HepG2 (cell line): Measurements from ENCODE around the gene ZNF771. TPM values are rescaled to one million over a fixed set of nuclear protein-coding genes. Genes with fewer than 3 reads are reported as not detected.

ENCODE experiments used
- BRCA1 ChIP-seq: sonication (generic); formaldehyde crosslinking; IDR thresholded peaks from 2 replicates; pipeline ENCODE4 v1.4.0; 2020; ENCODE audit warnings: missing genetic modification reagents
- CCAR2 ChIP-seq: fragments of 200-400 bp; formaldehyde crosslinking; optimal IDR thresholded peaks from 2 replicates; pipeline ENCODE3; 2018; ENCODE audit warnings: low read depth, mild to moderate bottlenecking, low read length, moderate library complexity
- CEBPG ChIP-seq: IDR thresholded peaks from 2 replicates; pipeline ENCODE4 v1.6.1; 2016
- DNMT1 ChIP-seq: sonication (generic); formaldehyde crosslinking; IDR thresholded peaks from 2 replicates; pipeline ENCODE4 v1.5.1; 2020; ENCODE audit warnings: mild to moderate bottlenecking, missing genetic modification reagents
- FOXK2 ChIP-seq: fragments of 450-650 bp; IDR thresholded peaks from 2 replicates; pipeline ENCODE4 v1.6.1; 2016
- GATA4 ChIP-seq: sonication (generic); IDR thresholded peaks from 2 replicates; pipeline ENCODE4 v1.6.1; 2016; ENCODE audit warnings: antibody characterized with exemption, low read depth, borderline replicate concordance
- PBX3 ChIP-seq: sonication (generic); formaldehyde crosslinking; IDR thresholded peaks from 2 replicates; pipeline ENCODE4 v1.8.1; 2023; ENCODE audit warnings: missing genetic modification reagents, inconsistent platforms, borderline replicate concordance
- RBM39 ChIP-seq: fragments of 200-400 bp; formaldehyde crosslinking; IDR thresholded peaks from one replicate; pipeline ENCODE4 v1.6.1; 2018; ENCODE audit warnings: antibody characterized with exemption, mild to moderate bottlenecking, low read depth, low read length; ENCODE audit not compliant: poor library complexity, severe bottlenecking
- SETDB1 ChIP-seq: sonication (generic); formaldehyde crosslinking; IDR thresholded peaks from 2 replicates; pipeline ENCODE4 v1.5.1; 2020; ENCODE audit warnings: missing genetic modification reagents, mild to moderate bottlenecking, borderline replicate concordance
- SIN3B ChIP-seq: fragments of 150-350 bp; IDR thresholded peaks from 2 replicates; pipeline ENCODE4 v1.6.1; 2014; ENCODE audit warnings: low read length
- SRSF9 ChIP-seq: fragments of 200-400 bp; formaldehyde crosslinking; IDR thresholded peaks from 2 replicates; pipeline ENCODE4 v1.6.1; 2018; ENCODE audit warnings: borderline replicate concordance, mild to moderate bottlenecking, low read depth, low read length; ENCODE audit not compliant: insufficient read depth, poor library complexity, severe bottlenecking
- YY1 ChIP-seq: IDR thresholded peaks from 2 replicates; pipeline ENCODE4 v1.6.1; 2011; ENCODE audit warnings: low read length, low read depth, moderate library complexity, mild to moderate bottlenecking; ENCODE audit not compliant: insufficient read depth, insufficient replicate concordance
- ZFP62 ChIP-seq: sonication (generic); formaldehyde crosslinking; IDR thresholded peaks from 2 replicates; pipeline ENCODE4 v1.4.0; 2020; ENCODE audit warnings: missing genetic modification reagents
- ZGPAT ChIP-seq: IDR thresholded peaks from 2 replicates; pipeline ENCODE4 v1.6.1; 2016; ENCODE audit warnings: mild to moderate bottlenecking
- ZNF101 ChIP-seq: sonication (generic); formaldehyde crosslinking; IDR thresholded peaks from 2 replicates; pipeline ENCODE4 v1.4.0; 2020; ENCODE audit warnings: mild to moderate bottlenecking, low read depth, missing genetic modification reagents, borderline replicate concordance
- ZNF33A ChIP-seq: sonication (generic); formaldehyde crosslinking; IDR thresholded peaks from 2 replicates; pipeline ENCODE4 v1.5.1; 2020; ENCODE audit warnings: missing genetic modification reagents, mild to moderate bottlenecking, moderate library complexity, borderline replicate concordance
- ZNF512 ChIP-seq: sonication (generic); formaldehyde crosslinking; IDR thresholded peaks from 2 replicates; pipeline ENCODE4 v1.4.0; 2020; ENCODE audit warnings: mild to moderate bottlenecking, missing genetic modification reagents
- ZNF570 ChIP-seq: sonication (generic); formaldehyde crosslinking; IDR thresholded peaks from 2 replicates; pipeline ENCODE4 v1.4.0; 2020; ENCODE audit warnings: mild to moderate bottlenecking, missing genetic modification reagents, borderline replicate concordance
- ZNF660 ChIP-seq: sonication (generic); formaldehyde crosslinking; IDR thresholded peaks from 2 replicates; pipeline ENCODE4 v1.5.1; 2020; ENCODE audit warnings: mild to moderate bottlenecking, low read depth, missing genetic modification reagents, borderline replicate concordance
- ZSCAN29 ChIP-seq: sonication (generic); formaldehyde crosslinking; conservative IDR thresholded peaks from 2 replicates; pipeline ENCODE4 v1.4.0; 2020; ENCODE audit warnings: mild to moderate bottlenecking, missing genetic modification reagents
- ZSCAN31 ChIP-seq: sonication (generic); formaldehyde crosslinking; IDR thresholded peaks from 2 replicates; pipeline ENCODE4 v1.5.0; 2020; ENCODE audit warnings: low read depth, mild to moderate bottlenecking, missing genetic modification reagents
- polyA plus RNA-seq, 8 experiments: library from polyadenylated mRNA; depleted of rRNA in 3 of 8; stranded (reverse) in 7 of 8; unstranded in 1 of 8; fragments of >200 nt; fragmentation: Illumina TruSeq in 4 of 8; extraction: Trizol in 4 of 8; gene quantifications; 2 replicates each; pipeline versions ENCODE4 v1.2.1 to v1.2.3, GENCODE V29; 2011 to 2016; ENCODE audit warnings: low read depth in 4 of 8, missing spikeins in 1 of 8, mixed read lengths in 1 of 8; ENCODE audit not compliant: insufficient read depth in 1 of 8
- total RNA-seq, 5 experiments: library from RNA; depleted of rRNA; stranded (reverse); fragments of >200 nt; fragmentation: Illumina TruSeq; extraction: Trizol; gene quantifications; 2 replicates each; pipeline ENCODE4 v1.2.3, GENCODE V29; 2016; ENCODE audit warnings: low read depth in 1 of 5
- TF ChIP-seq, protein P1 (sequence below): sonication (generic); formaldehyde crosslinking; IDR thresholded peaks from 2 replicates; pipeline ENCODE4 v1.4.0; 2020; ENCODE audit warnings: missing genetic modification reagents
- TF ChIP-seq, protein P2 (sequence below): sonication (generic); formaldehyde crosslinking; IDR thresholded peaks from 2 replicates; pipeline ENCODE4 v1.5.0; 2020; ENCODE audit warnings: mild to moderate bottlenecking, missing genetic modification reagents, moderate library complexity

ZNF771 gene
- total and polyA plus RNA-seq, 2 of the 13 experiments (the other 11 are each of a cell fraction or from before 2014, with no cell fraction given): 5.0 to 11.8 TPM

GRCh38 chr16:30430428-30430970, 23.1 kb downstream of the ZNF771 start (continued):
- TF ChIP-seq ZGPAT (CRISPR knock-in tag): peak; percentile 54
- peak; percentile 60; the same call in 1 of the 2 replicates for TF ChIP-seq ZNF660 (CRISPR knock-in tag)
- peak; percentile 93; the same call in 1 of the 2 replicates for TF ChIP-seq ZNF101 (CRISPR knock-in tag)
- TF ChIP-seq, protein P1, sequence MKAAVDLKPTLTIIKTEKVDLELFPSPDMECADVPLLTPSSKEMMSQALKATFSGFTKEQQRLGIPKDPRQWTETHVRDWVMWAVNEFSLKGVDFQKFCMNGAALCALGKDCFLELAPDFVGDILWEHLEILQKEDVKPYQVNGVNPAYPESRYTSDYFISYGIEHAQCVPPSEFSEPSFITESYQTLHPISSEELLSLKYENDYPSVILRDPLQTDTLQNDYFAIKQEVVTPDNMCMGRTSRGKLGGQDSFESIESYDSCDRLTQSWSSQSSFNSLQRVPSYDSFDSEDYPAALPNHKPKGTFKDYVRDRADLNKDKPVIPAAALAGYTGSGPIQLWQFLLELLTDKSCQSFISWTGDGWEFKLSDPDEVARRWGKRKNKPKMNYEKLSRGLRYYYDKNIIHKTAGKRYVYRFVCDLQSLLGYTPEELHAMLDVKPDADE: peak; percentile 57; the same call in 1 of the 2 replicates
- TF ChIP-seq GATA4: no peak
- no peak for TF ChIP-seq CEBPG (CRISPR knock-in tag)
- TF ChIP-seq DNMT1 (CRISPR knock-in tag): peak; percentile 91; the same call in 1 of the 2 replicates
- TF ChIP-seq ZNF570 (CRISPR knock-in tag): no peak
- no peak for TF ChIP-seq ZNF512 (CRISPR knock-in tag)
- no peak for TF ChIP-seq CCAR2
- no peak for TF ChIP-seq ZSCAN29 (CRISPR knock-in tag)
- TF ChIP-seq ZFP62 (CRISPR knock-in tag): no peak
- no peak for TF ChIP-seq FOXK2
- TF ChIP-seq SRSF9: no peak
- TF ChIP-seq YY1: peak; percentile 75
- no peak for TF ChIP-seq SIN3B
- no peak for TF ChIP-seq SETDB1
- TF ChIP-seq ZSCAN31 (CRISPR knock-in tag): peak; percentile 54; the same call in 1 of the 2 replicates
- TF ChIP-seq, protein P2, sequence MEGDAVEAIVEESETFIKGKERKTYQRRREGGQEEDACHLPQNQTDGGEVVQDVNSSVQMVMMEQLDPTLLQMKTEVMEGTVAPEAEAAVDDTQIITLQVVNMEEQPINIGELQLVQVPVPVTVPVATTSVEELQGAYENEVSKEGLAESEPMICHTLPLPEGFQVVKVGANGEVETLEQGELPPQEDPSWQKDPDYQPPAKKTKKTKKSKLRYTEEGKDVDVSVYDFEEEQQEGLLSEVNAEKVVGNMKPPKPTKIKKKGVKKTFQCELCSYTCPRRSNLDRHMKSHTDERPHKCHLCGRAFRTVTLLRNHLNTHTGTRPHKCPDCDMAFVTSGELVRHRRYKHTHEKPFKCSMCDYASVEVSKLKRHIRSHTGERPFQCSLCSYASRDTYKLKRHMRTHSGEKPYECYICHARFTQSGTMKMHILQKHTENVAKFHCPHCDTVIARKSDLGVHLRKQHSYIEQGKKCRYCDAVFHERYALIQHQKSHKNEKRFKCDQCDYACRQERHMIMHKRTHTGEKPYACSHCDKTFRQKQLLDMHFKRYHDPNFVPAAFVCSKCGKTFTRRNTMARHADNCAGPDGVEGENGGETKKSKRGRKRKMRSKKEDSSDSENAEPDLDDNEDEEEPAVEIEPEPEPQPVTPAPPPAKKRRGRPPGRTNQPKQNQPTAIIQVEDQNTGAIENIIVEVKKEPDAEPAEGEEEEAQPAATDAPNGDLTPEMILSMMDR: peak; percentile 80
- no peak for TF ChIP-seq ZNF33A (CRISPR knock-in tag)
- TF ChIP-seq BRCA1 (CRISPR knock-in tag): 0 out of 2 replicates have a peak, but pooled peaks have one; percentile 46
- TF ChIP-seq PBX3 (CRISPR knock-in tag): no peak
- no peak for TF ChIP-seq RBM39
